Activated CD4-positive, CD25-positive, alpha-beta regulatory T cell (primary cell): Measurements from ENCODE around the gene CRIP1.

Experiments
- DNase-seq, 4 experiments: peaks; one replicate each; lab custom pipeline; 2025; lab: John Stamatoyannopoulos, UW

Gene CRIP1

DNA sequence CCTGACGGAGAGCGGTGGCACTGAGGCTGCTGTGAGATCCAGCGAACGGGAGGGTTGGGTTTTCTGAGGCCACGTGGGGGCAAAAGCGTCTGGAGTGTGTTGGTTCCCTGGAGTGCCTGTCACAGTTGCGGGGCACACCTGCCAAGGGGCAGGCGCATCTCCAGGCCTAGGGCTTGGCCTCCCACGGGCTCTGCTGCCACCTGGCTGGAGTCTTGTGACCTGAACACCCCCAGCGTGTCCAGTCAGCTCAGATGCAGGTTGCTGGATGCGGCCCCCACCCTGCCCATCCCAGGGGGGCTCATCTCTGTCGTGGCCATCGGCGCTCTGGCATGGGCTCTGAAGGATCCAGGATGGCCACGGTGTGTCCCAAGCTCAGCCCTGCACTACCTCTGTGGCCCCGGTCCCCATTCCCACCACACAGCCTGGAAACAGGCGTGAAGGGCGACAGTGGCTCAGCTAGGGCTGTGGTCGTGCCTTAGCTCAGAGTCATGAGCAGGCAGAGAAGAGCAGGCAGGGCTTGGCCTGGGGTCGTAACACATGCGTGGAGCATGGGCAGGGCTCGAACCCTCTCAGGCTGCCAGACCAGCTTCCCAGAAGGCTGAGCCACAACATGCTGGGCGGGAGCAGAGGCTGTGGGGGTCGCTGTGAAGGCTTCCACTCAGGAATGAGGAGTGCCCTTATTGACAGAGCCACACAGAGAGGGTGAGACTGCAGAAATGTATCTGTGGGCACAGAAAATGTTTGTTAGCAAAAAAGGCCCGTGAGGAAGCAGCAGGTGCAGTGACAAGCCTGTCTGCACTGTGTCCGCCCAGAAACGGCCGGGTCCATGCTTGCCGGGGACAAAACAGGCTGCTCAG lies 35.6 kb upstream of the CRIP1 start:
- no peak for DNase-seq

DNA sequence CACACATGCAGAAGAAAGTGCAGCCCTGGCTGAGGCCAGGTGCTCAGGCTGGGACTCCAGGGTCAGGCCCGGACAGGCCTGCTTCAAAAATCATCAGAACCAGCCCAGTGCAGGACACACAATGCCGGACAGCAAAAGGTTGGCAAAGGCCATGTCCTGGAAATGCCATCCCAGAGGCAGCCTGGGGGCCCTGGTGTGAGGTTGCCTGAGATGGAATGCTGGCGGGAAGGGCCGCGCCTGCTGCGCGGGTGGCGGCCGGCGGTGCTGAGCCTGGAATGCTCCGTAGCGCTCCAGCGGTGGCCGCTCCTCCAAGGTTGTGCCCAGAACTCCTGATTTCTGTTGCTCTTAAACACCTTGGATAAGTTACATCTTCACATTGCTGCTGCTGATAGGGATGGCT lies 33.7 kb upstream of the CRIP1 start:
- DNase-seq = no peak

- DNase-seq = no peak
These were observed 32.8 kb upstream of the CRIP1 start for GRCh38 chr14:105453847-105454246.

- no peak for DNase-seq
These were observed 31.5 kb upstream of the CRIP1 start for GRCh38 chr14:105455086-105455640.

DNA sequence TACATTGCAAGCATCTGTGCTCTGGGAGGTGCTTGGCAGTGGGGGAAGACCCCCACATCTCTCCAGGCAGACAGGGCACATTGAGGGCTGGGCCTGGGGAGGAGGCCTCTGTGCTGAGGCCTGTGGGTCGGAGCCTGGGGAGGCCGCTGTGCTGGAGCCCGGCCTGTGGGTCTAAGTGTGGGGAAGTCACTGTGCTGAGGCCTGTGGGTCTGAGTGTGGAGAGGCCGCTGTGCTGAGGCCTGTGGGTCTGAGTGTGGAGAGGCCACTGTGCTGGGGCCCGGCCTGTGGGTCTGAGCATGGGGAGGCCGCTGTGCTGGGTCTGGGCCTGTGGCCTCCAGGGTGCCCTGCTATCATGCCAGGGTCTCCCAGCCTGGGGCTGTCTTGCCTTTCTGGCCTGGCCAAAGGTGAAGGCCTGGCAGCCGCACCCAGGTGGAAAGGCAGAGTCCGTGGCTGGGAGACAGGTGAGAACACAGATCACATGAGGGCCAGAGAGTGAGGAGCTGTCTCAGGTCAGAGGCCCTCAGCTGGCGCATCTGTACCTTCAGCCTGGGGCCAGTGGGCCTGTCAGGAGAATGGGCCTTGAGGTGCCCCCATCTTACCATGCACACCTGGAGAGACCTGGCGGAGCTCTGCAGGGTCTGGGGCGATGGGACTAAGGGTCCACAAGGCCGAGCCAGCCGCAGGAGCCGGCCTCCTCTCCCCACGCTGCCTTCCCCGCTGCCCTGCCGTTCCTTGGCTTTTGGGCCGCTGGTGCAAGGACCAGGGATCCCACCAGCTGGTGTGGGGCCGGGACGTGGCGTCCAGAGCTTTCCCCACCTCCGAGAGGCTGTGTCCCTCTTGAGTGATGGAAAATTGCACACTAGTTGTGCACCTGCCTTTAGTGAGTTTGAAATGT lies 30.7 kb upstream of the CRIP1 start:
- DNase-seq = no peak

DNA sequence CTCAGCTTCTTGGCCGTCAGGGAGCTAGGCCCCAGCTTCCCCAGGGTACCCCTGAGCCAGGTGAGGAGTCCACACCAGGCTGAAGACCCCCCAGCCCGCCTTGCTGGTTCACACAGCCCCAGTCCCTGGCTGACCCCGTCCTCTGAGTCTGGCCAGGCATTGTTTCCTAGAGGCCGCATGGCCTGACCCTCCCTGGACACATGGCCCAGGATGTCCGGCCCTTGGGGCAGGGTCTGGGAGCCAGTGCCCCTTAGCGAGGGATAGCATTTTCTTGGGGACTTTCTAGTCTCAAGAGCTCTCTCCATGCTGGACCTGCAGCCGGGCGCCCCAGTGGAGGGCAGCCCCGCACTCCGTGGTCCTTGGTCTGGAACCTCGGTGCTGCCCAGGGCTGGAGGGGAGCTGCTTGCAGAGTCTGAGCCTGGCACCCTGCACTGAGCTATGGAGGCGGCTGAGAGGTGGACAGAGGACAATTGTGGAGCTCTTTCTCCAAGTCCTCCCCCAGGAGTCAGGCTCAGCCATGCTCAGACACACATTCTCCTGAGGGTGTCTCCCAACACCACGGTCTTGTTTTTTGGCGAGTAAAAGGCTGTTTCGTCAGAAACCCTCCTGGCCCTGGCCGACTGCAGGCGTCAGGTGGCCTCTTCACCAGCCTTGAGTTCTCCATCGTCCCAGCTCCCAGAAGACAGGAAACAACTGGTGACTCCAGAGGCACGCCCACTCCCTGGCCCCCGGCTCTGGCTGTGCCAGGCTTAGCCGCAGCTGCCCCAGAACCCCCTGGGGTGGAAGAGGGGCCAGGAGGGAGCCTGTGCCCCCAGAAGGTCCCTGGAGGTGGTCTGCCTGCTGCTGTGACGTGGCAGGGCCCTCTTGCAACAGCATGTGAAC lies 29.7 kb upstream of the CRIP1 start:
- no peak for DNase-seq

- no peak for DNase-seq
These were observed 28.7 kb upstream of the CRIP1 start for GRCh38 chr14:105458010-105458409.

DNA sequence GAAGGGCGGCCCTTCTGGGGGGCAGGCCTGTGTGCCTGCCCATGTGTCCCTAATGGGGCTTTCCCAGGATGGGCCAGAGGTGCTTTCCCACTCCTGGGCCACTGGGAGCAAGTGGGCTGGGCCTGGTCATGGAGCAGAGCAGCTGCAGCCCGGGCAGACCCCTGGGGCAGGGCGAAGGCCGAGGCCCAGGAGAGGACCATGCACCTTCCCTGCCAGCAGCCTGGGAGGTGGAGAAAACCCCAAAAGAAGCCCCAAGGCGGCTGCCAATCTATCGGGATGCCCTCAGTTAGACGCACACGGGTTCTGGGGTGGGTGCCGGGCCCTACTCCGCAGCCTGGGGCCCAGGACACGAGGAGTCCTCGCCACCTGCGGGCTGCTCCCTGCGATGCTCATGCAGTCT lies 28.1 kb upstream of the CRIP1 start:
- DNase-seq = no peak

GRCh38 chr14:105460116-105460515 lies 26.6 kb upstream of the CRIP1 start:
- no peak for DNase-seq

GRCh38 chr14:105460616-105461015 lies 26.1 kb upstream of the CRIP1 start:
- DNase-seq = no peak

DNA sequence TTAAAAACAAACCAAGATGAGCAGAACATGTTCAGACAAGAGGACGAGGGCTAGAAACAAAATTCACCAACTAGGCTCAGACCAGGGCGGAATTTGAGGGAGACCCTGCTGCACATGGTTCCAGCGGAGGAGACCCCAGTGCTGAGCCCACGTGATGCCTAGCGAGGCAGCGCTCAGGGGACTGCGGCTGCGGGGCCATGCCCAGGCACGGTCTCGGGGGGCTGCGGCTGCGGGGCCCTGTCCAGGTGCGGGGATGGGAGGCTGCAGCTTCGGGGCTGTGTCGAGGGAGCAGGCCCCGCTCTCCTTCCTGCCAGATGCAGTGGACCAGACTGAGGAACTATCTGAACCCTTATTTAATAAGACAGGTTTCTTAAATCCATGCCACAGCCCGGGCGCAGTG lies 24.8 kb upstream of the CRIP1 start:
- DNase-seq = no peak

- DNase-seq = no peak
These were observed 22.2 kb upstream of the CRIP1 start for GRCh38 chr14:105464501-105464900.

- DNase-seq = no peak
These were observed 21.3 kb upstream of the CRIP1 start for GRCh38 chr14:105465209-105466031.

DNA sequence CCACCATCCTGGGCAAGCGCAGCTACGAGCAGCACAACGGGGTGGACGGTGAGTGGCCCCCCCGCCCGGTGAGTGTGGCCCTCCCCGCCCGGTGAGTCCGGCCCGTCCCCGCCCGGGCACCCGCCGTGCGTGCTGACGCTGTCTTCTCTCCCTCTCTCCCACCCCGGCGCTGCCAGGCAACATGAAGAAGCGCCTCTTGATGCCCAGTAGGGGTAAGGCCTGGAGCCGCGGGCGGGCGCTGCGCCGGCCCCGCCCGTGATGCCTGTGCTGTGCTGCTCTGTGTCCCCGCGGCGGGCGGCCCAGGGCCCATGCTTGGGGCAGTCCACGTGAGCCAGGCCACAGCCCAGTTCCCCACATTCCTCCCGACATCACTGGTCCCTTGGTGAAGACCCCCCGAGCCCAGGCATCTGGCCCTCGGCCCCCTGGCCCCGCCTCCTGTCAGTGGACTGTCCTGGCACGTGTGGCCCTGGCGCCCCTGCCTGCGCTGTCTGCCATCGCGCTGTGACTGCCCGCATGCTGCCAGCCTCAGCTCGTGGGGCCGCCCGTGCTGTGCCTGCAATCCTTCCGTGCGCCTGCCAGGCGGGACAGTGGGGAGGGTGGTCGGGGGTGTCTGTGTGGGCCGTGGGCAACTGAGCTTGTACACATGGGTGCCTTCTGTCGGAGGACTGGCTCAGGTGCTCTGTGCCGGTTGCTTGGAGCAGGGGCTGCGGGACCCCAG lies 20.0 kb upstream of the CRIP1 start:
- no peak for DNase-seq

GRCh38 chr14:105467249-105467941 lies 19.3 kb upstream of the CRIP1 start:
- DNase-seq = no peak

DNA sequence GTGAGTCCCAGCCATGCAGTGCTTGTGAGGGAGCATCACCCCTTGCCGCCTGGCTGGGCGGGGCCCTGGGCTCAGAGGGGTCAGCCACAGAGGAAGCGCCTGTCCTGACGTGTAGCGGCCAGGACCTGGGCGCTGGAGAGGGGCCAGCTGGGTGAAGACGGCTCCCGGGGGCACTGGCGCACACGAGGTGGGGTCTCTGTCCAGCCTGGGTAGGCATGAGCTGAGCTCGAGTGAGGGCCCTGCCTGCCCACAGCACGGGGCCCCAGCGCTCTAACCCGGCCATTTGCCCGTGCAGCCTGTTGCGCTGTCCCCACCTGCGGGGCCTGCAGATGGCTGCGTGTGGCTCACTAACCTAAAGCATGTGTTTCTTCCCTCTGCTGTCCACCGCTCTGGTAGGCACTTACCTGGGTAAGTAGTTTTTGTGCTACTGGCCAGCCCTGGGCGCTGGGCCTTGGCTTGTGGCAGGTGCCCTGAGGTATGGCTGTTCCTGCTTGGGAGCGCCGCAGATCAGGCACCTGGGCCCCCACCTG lies 18.7 kb upstream of the CRIP1 start:
- DNase-seq = no peak

DNA sequence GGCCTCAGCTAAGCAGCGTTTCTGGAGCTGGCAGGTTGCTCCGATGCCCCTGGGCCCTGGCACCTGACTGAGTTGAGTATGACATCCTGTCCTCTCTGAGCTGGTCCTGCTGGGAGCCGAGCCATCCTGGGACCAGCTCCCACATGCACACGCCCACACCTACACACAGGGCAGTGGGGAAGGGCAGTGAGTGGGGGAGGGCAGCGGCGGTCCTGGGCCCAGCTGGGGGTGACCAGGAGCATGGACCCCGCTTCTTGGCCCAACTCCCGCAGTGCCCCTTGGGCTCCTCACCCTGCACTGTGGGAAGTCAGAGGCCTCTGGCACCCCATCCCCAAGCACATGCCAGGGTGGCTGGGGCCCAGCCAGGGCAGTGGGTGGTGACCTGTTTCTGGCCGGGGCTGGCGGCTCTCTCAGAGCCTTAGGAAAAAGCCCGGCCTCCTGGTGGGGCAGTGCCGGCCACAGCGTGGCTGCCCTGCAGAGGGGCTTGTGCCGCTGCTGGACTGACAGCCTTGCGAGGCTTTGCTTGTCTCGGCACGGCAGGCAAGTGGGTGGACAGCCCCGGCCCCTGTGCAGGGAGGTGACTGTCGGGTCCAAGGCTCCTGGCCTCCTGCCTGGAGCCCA lies 18.0 kb upstream of the CRIP1 start:
- no peak for DNase-seq

- no peak for DNase-seq
These were observed 17.0 kb upstream of the CRIP1 start for GRCh38 chr14:105469456-105470349.
